IPS-11a (cell line): Measurements from ENCODE around the gene HNRNPA2B1.
"Not testable (repeated sequence)": the region's sequence is repeated elsewhere in the genome, so short reads cannot be mapped to it uniquely, and the experiment has no call there.

Experiments used
- H3K4me3 ChIP-seq: one replicate; pipeline ENCODE4 v1.5.1; 2013; ENCODE audit warnings: low read depth, low read length, control low read depth

Gene HNRNPA2B1

DNA sequence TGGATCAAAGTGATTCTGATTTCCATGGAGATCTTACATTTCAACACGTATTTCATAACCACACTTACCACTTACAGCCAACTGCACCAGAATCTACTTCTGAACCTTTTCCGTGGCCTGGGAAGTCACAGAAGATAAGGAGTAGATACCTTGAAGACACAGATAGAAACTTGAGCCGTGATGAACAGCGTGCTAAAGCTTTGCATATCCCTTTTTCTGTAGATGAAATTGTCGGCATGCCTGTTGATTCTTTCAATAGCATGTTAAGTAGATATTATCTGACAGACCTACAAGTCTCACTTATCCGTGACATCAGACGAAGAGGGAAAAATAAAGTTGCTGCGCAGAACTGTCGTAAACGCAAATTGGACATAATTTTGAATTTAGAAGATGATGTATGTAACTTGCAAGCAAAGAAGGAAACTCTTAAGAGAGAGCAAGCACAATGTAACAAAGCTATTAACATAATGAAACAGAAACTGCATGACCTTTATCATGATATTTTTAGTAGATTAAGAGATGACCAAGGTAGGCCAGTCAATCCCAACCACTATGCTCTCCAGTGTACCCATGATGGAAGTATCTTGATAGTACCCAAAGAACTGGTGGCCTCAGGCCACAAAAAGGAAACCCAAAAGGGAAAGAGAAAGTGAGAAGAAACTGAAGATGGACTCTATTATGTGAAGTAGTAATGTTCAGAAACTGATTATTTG lies 15.3 kb downstream of the HNRNPA2B1 start:
- H3K4me3 ChIP-seq = no peak overlapping the region

DNA sequence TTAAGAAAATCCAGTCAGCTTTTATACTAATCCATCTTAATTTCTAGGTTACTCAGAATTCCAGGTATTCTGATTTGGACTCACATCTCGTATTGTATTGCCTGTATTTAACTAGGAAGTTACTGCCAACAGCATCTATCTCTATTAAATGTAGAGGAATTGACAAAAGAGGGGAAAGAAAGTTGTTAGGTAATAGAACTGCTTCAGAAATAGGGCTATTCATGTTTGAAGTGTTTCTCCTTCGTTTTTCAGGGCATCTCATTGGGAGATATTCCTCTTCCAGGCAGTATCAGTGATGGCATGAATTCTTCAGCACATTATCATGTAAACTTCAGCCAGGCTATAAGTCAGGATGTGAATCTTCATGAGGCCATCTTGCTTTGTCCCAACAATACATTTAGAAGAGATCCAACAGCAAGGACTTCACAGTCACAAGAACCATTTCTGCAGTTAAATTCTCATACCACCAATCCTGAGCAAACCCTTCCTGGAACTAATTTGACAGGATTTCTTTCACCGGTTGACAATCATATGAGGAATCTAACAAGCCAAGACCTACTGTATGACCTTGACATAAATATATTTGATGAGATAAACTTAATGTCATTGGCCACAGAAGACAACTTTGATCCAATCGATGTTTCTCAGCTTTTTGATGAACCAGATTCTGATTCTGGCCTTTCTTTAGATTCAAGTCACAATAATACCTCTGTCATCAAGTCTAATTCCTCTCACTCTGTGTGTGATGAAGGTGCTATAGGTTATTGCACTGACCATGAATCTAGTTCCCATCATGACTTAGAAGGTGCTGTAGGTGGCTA lies 16.1 kb downstream of the HNRNPA2B1 start:
- H3K4me3 ChIP-seq = not testable (repeated sequence)

DNA sequence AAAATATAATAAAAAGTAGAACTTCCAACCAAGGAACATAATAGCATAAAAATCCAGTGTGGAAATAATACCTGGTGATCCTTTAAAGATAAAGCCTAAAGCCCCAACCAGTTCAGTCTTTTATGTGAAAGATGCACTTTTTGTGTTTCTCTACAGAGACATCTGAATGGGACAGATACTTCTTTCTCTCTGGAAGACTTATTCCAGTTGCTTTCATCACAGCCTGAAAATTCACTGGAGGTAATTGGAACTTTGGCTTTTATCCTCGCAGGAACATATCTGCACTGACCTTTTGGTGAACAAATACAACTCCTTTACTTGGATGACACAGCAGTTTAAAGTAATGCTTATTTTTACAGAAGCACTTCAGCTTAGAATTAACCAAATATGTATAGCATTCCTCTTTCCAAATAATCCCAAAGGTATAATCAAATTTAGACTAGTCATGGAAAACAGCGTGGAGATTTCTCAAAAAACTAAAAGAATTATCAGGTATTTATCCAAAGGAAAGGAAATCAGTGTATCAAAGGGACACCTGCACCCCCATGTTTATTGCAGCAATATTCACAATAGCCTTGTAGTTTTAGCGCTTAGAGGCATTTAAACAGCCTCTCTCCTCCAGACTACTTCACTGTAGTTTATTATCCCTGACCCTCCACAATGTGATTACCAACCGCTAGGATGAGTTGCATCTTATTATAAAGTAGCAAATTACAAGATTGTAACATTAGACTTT lies 16.8 kb downstream of the HNRNPA2B1 start:
- no peak overlapping the region for H3K4me3 ChIP-seq

DNA sequence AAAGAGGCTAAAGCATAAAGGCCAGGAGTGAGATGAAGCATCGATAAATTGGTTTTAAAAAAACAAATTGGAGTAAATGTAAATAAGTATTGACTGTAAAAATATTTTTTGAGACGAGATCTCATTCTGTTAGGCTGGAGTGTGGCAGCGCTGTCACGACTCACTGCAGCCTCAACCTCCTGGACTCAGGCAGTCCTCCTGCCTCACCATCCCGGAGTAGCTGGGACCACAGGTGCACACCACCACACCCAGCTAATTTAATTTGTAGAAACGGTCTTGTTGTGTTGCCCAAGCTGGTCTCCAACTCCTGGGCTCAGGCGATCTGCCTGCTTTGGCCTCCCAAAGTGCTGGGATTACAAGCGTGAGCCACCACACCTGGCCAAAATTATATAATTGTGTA lies 17.8 kb downstream of the HNRNPA2B1 start:
- no peak overlapping the region for H3K4me3 ChIP-seq

DNA sequence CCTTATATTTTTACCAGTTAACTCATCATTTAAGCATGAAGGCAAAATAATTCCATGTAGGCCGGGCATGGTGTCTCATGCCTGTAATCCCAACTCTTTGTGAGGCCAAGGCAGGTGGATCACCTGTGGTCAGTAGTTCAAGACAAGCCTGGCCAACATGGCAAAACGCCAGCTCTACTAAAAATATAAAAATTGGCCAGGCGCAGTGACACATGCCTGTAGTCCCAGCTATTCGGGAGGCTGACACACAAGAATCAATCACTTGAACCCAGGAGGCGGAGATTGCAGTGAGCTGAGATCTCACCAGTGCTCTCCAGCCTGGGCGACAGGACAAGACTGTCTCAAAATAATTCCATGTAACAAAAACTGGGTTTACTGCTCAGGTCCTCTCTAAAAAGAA lies 18.3 kb downstream of the HNRNPA2B1 start:
- no peak overlapping the region for H3K4me3 ChIP-seq

DNA sequence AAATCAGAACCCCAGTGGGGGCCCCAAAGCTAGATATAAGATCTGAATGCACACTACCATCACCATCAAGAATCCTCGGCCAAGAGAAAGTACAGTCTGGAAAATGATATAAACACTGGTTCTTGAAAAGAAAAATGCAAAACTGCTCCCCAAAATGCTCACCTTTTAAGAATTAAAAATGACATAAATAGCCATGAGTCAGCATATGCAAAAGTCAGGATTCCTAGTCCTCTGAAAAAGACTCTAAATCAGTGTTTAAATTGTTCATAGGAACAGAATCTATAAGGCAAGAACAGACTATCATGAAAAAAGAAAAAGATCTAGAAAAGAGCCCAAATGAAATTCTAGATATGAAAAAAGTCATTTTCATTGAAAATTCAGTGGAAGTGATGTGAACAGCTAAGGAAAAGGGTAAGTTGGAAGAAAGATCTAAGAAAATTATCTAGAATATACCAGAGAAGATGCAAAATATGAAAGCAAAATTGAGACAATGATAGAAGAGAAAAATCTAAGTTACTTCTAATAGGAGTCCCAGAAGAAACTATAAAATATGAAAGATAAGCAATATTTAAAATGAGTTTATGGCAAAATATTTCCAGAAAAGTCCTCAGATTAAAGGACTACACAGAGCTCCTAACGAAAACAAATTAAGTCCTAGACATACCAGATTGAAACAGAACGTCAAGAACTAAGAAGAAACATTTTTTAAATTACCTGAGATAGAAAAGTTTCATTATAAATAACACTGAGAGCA lies 18.9 kb downstream of the HNRNPA2B1 start:
- H3K4me3 ChIP-seq = no peak overlapping the region

DNA sequence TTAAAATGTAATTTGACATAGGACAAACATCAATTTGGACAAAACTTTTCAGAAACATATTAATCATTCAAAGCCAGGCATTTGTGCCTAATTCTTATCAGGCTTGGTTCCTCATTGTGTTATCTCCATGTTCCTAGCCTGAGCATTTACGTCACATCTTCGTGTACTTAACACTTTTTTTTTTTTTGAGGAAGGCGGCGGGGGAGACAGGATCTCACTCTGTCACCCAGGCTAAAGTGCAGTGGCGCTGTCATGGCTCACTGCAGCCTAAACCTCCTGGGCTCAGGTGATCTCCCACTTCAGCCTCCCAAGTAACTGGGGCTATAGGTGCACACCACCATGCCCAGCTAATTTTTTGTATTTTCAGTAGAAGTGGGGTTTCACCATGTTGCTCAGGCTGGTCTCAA lies 19.8 kb downstream of the HNRNPA2B1 start:
- H3K4me3 ChIP-seq = no peak overlapping the region

DNA sequence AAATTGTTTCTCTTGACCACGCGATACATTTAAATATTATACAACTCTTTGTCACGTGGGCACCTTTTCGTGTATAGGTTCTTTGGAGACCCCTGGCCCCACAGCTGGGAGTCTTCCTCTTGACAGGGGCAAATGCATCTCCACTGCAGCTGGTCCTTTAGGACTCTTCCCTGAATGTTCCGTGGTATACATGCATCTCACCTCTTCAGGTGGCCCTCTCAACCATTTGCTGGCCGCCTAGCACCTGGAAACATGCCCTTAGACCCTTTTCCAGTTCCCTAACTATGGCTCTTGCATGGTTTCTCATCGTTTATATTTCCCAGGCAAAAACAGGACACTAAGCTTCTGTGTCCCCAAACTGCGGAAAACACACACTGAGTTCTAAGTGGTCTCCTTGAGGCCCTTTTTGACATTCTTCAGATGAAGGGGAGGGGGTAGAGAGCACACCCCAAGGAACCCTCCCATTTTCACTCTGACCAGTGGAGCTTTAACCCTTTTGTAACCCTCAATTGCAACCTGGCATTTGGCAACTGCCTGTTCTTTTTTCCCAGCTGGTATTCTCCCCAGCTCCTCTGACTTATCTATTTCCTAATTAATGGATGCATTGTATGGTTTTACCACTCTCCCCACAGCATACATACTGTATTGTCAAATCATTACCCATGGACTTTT lies 20.6 kb downstream of the HNRNPA2B1 start:
- H3K4me3 ChIP-seq = no peak overlapping the region

DNA sequence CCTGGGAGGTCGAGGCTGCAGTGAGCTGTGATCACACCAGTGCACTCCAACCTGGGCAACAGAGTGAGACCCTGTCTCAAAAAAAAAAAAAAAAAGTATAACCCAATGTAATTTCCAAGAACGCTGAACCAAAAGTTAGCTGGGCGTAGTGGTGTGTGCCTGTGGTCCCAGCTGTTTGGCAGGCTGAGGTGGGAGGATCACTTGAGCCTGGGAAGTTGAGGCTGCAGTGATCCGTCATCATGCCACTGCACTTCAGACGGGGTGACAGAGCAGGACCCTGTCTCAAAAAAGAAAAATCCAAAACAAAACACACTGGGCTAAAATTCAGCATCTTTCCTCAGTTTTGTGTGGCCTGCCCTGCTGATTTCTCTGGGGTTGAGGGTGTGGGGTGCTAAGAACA lies 21.1 kb downstream of the HNRNPA2B1 start:
- H3K4me3 ChIP-seq = no peak overlapping the region

DNA sequence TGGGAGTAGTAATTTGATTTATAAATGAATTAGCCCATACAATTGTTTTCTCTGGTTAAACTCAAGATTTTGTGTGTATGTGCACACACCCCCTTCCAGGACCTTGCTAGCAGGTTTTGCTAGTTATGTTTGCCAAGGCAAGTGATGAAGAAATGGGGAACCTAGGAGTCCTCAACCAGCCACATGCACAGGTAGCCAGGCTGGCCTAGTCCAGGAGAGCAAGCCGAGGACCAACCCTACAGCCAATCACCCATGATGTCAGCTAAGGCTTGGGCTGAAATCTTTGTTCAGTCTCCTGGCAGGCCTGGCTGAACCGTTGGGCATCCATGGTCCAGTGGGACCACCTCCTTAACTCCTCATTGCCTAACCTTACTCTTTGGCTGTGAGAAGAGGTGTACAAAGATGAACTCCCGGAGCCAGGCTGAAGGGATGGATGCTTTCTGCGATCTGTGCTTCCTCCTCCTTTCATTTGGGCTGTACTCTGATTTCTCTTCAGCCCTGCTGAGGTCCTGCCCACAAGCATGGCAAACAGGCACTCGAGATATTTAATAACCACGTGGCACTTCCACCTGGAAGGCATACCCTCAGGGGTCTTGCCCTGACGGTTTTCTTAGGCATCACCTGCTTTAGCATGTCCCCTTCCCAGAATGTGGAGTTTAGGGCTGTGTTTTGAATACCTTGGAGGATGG lies 22.1 kb downstream of the HNRNPA2B1 start:
- no peak overlapping the region for H3K4me3 ChIP-seq

DNA sequence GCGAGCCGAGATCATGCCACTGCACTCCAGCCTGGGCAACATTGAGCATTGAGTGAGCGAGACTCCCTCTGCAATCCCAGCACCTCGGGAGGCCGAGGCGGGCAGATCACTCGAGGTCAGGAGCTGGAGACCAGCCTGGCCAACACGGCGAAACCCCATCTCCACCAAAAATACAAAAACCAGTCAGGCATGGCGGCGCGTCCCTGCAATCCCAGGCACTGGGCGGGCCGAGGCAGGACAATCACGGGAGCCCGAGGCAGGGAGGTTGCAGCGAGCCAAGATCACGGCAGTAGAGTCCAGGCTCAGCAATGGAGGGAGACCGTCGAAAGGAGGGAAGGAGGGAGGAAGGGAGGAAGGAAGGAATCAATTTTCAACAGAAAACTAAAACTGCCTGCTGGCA lies 23.3 kb downstream of the HNRNPA2B1 start:
- not testable (repeated sequence) for H3K4me3 ChIP-seq

DNA sequence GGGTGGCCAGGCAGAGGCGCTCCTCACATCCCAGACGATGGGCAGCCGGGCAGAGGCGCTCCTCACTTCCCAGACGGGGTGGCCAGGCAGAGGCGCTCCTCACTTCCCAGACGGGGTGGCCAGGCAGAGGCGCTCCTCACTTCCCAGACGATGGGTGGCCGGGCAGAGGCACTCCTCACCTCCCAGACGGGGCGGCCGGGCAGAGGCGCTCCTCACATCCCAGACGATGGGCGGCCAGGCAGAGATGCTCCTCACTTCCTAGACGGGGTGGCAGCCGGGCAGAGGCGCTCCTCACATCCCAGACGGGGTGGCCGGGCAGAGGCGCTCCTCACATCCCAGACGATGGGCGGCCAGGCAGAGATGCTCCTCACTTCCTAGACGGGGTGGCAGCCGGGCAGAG lies 23.9 kb downstream of the HNRNPA2B1 start:
- H3K4me3 ChIP-seq = not testable (repeated sequence)

DNA sequence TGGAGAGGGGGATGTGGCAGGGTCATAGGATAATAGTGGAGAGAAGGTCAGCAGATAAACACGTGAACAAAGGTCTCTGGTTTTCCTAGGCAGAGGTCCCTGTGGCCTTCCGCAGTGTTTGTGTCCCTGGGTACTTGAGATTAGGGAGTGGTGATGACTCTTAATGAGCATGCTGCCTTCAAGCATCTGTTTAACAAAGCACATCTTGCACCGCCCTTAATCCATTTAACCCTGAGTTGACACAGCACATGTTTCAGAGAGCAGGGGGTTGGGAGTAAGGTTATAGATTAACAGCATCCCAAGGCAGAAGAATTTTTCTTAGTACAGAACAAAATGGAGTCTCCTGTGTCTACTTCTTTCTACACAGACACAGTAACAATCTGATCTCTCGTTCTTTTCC lies 24.6 kb downstream of the HNRNPA2B1 start:
- H3K4me3 ChIP-seq = not testable (repeated sequence)

DNA sequence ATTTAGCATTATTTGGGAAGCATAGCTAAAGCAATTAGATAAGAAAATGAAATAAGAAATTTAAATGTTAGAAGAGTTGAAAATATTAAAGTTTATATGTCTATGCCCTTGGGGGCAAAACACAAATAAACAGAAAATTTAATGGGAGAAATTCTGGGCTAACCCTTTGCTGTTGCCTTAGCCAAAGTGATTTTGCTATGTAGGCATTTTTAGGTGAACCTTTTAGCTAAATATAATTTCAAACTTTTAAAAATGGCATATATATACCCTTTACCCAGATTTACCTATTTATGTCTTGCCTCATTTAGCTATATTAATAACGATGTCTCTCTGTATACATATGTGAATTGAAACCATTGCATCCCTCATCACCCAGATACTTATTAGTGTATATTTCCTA lies 28.5 kb downstream of the HNRNPA2B1 start:
- no peak overlapping the region for H3K4me3 ChIP-seq

DNA sequence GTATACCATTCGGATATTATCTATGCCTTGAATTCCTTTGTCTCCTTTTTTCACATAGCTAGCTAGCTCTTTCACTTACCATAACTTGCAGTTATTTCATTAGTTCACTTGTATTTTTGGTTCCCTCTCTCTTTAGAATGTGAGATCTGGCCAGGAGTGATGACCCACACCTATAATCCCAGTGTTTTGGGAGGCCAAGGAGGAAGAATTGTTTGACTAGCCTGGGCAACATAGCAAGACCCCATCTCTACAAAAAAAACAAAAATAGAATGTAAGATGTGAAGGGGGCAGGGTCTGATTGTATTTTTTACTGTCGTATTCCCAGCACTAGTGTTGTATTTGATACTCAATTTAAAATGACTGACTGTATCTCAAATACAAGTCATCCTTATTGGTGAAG lies 28.9 kb downstream of the HNRNPA2B1 start:
- no peak overlapping the region for H3K4me3 ChIP-seq

DNA sequence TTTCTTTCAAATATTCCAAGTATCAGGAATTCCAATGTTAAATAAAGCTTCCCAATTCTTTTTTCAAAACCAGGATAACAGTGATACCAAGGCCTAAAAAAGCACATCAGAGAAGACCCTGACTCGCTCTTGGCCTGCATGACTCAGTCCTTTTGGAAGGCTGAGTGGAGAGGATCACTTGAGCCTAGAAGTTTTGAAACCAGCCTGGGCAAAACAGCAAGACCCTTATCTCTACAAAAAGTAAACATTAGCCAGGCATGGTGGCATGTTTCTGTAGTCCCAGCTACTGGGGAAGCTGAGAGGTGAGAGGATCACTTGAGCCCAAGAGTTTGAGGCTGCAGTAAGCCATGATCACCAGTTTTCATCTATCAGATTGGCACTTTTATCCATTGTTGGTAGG lies 29.9 kb downstream of the HNRNPA2B1 start:
- no peak overlapping the region for H3K4me3 ChIP-seq

DNA sequence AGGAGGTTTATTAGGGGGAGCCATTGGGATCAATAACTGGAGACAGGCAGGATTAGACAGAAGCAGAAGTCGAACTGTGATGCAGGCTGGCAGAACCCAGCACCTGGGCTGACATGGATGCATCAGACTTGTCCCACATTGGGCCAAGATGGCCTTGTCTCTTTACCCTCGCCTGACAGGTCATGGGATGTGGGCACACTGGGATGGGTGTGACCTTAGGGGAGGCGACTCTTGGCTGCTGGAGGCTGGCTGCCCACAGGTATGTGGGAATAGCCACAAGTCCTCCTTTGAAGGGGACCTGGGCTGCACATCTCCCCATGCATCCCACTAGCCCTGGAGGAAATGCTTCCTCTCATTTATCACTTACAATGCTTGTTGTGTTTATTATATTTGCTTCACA lies 31.3 kb downstream of the HNRNPA2B1 start:
- no peak overlapping the region for H3K4me3 ChIP-seq

DNA sequence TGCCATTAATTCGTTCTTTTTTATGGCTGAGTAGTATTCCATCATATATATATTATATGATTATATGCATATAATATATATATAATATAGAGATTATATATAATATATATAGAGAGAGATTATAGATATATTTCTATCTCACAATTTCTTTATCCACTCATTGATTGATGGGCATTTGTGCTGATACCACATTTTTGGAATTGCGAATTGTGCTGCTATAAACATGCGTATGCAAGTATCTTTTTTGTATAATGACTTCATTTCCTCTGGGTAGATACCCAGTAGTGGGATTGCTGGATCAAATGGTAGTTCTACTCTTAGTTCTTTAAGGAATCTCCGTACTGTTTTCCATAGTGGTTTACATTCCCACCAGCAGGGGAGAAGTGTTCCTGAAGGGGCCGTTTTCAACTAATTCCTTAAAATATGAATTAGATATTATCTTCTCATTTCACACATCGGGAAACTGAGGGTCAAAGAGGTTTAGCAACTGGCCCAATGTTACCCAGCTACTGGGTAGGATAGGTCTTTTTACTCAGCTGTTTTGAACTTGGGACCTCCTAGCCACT lies 32.0 kb downstream of the HNRNPA2B1 start:
- H3K4me3 ChIP-seq = no peak overlapping the region

DNA sequence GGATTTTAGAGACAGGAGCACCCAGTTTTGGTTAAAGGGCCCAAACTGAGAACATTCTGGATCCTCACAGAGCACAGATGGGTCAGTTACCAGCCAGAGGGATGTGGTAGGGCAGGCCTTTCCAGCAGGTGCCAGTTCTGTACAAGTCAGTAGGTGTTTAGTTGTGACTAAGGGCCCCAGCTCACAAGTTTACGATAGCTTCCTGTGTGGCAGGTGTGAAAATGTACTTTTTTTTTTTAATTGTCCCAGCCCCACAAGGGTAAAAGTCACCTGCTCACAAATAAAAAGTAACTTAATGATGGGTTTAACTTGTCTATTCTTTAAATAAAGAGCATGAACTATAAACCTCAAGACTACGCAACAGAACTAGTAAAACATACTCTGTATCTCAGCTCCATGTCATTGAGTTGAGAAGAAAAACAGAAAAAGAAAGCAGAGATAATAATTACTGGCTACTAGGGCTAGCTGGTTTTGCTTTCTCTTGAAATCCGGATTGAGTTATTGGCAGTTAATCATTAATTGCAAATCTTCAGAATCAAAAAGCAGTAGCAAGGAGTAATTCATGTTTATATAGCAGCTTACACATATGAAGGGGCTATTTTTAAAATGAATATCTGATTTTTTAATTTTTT lies 33.1 kb downstream of the HNRNPA2B1 start:
- H3K4me3 ChIP-seq = no peak overlapping the region
